Measurements from ENCODE around the gene OVOL3.
A peak's percentile ranks its signal among the peaks of the same experiment; 100 is the strongest.
"Not testable (repeated sequence)": the region's sequence is repeated elsewhere in the genome, so short reads cannot be mapped to it uniquely, and the experiment has no call there.

The OVOL3 gene

GRCh38 chr19:36110487-36111199 is at the start of gene OVOL3:
Gene OVOL3, plus strand, starts transcription at chr19:36111143. Its CDS starts 60 bp downstream, at chr19:36111203.
- FAIRE-seq (no peak), DNase-seq (ENCODE audit: low spot score) (no peak)

DNA sequence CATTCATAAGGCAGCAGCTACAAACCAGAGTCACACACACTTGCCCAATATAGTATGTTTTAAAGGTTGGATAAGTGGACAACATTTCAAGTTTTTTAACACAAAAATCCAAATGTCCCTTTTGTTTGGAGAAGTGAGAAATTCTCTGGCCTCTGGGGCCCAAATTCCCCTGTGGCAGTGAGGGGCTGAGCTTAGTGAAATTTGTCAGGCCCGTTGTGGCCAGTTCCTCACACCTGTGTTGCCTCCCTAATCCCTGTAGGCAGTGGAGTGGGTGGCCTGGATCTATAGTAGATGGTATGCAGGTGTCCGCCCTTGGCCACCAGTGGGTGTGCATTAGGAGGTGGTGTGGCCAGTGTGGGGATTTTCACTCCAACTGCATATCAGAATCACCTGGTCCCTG is 49.6 kb upstream of the OVOL3 start:
- DNase-seq (ENCODE audit: low spot score) (no peak), FAIRE-seq (no peak)

- FAIRE-seq (peak; percentile 35), DNase-seq (ENCODE audit: low spot score) (no peak)
These were observed 46.1 kb upstream of the OVOL3 start for GRCh38 chr19:36064826-36065225.

- FAIRE-seq (no peak), DNase-seq (ENCODE audit: low spot score) (no peak)
These were observed 43.3 kb upstream of the OVOL3 start for GRCh38 chr19:36067681-36068080.

- DNase-seq (ENCODE audit: low spot score); FAIRE-seq: not testable (repeated sequence)
These were observed 42.0 kb upstream of the OVOL3 start for GRCh38 chr19:36068810-36069499.

DNA sequence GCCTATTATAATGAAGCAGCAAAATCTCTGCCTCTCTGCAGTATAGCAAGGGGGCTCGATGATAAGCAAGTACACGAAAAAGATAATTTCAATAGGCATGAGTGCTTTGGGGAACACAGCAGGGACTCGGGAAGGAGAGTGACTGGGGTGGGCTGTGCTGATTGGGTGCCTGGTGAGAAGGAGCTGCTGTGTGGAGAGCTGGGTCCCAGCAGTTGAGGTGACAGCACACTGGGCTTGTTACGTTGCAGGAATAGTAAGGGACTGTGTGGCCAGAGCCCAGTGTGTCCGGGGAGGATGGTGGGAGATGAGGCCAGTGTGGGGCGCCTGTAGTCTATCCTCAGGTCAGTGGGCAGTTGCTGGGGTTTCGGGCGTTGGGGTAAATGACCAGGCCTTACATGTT is 38.9 kb upstream of the OVOL3 start:
- no peak for DNase-seq (ENCODE audit: low spot score)
- no peak for FAIRE-seq

- DNase-seq (ENCODE audit: low spot score), result no peak
- FAIRE-seq, result peak; percentile 42
These were observed 37.6 kb upstream of the OVOL3 start for GRCh38 chr19:36073121-36073876.

GRCh38 chr19:36079389-36079945 is 31.5 kb upstream of the OVOL3 start:
- DNase-seq (ENCODE audit: low spot score) (no peak), FAIRE-seq (no peak)

DNA sequence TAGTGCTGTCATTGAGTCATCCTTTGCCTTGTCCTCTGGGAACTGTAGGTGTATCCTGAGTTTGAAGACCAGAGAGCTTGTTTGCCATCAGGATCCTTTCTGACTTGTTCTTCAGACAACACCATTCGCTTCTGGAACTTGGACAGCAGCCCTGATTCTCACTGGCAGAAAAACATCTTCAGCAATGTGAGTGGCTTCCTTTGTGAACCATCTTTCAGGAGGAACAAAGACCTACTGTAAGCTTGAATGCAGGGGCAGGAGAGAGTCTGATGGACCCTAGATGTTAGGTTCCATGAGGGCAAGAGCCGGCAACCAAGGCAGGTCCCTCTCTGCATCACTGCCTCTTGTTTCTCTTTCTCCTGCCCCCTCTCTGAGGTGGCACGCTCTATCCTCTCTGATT is 29.6 kb upstream of the OVOL3 start:
- no peak for DNase-seq (ENCODE audit: low spot score)
- FAIRE-seq, result no peak

DNA sequence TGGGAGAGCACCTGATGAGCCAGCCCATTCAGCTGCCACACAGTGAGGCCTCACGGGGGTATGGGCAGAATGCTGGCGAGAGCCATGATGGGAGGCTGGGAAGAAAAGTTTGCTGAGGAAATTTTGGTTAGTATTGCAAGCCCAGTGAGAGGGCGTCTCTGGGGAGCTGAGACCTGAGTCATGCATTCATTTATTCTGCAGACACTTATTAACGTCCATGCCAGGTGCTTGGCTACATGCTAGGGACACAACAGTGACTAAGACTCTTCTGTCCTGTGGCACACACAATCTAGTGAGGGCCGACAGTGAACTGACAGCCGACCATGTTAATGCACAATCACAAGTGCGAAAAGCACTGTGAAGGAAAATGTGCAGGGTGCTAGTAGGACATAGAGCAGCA is 29.0 kb upstream of the OVOL3 start:
- FAIRE-seq (no peak), DNase-seq (ENCODE audit: low spot score) (no peak)

- DNase-seq (ENCODE audit: low spot score) (no peak), FAIRE-seq (no peak)
These were observed 28.0 kb upstream of the OVOL3 start for GRCh38 chr19:36082916-36083315.

DNA sequence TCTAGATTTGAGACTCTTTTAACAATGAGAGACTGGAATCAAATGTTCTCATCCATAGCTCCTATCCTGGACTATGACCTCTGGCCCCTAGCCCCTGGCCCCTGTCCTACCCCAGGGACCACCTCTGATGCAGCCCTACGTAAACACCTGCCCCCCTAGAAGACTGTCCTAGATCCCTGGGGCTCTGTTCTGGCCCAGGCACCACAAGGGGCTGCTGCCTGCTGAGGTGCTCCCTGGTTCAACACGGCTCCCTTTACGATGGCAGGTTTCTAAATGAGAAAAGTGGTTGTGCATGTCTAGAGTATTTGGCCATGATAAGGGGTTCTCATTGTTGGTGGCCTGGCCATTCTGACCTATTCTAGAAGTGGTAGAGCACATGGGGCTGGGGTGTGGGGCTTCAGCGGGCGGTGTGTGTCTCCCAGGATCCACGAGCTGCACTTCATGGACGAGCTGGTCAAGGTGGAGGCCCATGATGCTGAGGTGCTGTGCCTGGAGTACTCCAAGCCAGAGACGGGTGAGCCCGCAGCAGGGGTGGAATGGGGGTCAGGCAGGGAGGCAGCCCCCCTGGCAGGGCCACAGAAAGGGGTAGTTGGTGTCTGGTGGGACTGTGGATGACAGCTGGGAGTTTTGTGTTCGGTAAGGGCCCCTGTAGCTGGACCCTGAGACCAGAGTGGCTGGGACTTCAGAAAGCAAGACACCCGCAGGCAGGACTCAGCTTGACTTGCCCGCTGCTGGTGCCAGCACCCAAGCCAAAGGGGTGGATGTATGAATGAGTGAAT is 26.5 kb upstream of the OVOL3 start:
- FAIRE-seq (no peak), DNase-seq (ENCODE audit: low spot score) (no peak)

DNA sequence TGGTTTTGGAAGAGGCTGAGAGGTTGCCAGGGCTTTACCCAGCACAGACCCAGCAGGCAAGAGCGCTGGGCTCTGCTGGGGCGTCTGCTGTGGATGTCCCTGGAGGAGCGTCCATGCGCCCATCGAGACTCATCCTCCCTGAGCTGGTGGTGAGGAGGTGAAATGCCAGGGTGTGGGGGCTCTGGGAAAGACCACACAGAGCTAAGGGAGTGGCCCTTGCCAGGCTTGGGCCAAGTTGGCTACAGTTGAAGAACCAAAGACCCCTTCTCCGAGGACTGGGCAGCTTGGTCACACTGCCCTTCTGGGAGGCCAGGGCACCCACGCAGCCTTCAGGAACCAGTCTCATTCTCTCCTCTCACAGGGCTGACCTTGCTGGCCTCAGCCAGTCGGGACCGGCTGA is 24.6 kb upstream of the OVOL3 start:
- no peak for DNase-seq (ENCODE audit: low spot score)
- no peak for FAIRE-seq

DNA sequence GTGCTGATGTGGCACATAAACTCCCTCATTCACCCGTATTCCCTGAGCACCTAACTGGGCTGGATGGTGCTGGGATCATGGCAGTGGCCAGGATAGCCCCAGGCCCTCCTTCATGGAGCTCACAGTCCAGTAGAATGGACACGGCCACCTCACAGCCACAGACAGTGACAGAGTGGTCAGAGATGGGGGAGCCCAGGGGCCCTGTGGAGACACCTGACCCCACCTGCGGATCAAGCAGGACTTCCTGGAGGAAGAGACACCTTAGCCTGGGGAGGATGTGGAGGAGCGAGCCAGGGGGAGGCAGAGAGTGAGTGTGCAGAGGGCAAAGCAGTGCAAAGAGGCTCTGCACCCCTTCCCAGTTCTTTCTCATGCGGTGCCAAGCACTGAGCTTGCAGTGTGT is 21.1 kb upstream of the OVOL3 start:
- no peak for FAIRE-seq
- no peak for DNase-seq (ENCODE audit: low spot score)

DNA sequence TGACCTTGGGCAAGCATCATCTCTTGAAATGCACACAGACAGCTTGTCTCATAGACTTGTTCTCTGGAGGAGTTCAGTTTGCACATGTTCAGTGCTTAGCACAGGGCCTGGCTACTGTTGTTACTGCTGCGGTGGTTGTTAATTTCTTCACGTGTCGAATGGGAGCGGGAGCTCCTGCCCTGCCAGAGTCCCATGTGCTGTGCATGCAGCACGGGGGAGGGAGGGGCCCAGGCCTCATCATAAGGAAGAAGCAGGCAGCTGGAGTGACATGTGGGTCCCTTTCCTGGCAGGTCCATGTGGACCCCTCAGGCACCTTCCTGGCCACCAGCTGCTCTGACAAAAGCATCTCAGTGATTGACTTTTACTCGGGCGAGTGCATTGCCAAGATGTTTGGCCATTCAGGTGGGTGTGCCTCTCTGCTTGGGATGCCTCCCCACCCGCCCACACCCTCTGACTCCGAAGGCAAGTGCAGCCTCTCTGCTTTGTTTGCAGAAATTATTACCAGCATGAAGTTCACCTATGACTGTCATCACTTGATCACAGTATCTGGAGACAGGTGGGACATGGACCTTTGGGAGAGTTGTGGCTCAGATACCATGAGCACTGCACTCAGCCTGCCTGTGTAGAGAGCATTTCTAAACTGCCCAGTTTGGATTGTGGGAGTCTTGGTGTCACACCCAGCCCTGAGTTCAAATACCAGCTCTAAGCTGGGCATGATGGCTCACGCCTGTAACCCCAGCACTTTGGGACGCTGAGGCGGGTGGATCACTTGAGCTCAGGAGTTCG is 19.8 kb upstream of the OVOL3 start:
- FAIRE-seq, result no peak
- DNase-seq (ENCODE audit: low spot score), result no peak

- FAIRE-seq (no peak), DNase-seq (ENCODE audit: low spot score) (no peak)
These were observed 18.4 kb upstream of the OVOL3 start for GRCh38 chr19:36092566-36092965.

DNA sequence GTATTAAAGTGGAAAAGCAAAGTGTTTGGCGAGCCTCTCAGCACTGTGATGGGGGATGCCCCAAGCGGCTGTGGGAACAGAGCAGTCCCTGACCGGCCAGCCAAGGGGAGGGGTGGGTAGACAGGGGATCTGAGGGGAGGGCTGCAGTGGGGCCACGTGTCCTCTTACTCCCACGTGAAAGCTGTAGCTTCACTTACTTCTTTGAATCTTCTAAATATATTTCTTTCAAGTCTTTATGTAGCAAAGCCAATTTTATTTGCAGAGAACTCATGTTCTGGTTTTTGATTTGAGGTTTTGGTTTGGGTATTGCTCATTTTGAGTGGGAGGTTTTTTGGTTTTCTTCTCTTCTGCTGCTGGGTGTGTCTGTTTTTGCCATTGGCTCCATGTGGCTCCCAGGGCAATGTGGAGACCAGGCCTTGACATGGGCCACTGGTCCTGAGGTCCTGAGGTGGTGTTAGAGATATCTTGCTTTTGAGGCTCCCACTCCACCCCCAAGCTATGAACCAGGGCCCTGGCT is 17.7 kb upstream of the OVOL3 start:
- no peak for DNase-seq (ENCODE audit: low spot score)
- no peak for FAIRE-seq

DNA sequence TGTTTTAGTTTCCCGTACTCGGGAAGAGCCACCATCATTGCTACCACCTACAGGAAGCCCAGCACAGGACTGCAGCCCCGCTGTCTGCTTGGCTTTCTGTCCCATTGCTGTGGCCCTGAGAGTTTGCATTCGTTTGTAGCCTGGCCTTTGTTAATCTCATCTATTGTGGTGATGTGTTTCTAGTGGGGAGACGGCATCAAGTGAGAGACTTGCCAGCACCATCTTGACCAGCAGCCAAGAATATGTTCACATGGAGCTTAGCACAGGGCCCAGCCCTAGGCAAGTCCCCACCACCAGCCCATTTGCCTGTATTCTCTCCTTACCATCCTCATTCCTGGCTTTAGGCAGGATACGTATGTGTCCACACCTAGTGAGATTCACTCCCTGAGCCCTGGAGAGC is 17.3 kb upstream of the OVOL3 start:
- FAIRE-seq, result no peak

GRCh38 chr19:36097036-36097435 is 13.9 kb upstream of the OVOL3 start:
- FAIRE-seq (no peak), DNase-seq (ENCODE audit: low spot score) (no peak)

More for the DNA sequence above, 17.3 kb upstream of the OVOL3 start:
- DNase-seq (ENCODE audit: low spot score), result no peak

DNA sequence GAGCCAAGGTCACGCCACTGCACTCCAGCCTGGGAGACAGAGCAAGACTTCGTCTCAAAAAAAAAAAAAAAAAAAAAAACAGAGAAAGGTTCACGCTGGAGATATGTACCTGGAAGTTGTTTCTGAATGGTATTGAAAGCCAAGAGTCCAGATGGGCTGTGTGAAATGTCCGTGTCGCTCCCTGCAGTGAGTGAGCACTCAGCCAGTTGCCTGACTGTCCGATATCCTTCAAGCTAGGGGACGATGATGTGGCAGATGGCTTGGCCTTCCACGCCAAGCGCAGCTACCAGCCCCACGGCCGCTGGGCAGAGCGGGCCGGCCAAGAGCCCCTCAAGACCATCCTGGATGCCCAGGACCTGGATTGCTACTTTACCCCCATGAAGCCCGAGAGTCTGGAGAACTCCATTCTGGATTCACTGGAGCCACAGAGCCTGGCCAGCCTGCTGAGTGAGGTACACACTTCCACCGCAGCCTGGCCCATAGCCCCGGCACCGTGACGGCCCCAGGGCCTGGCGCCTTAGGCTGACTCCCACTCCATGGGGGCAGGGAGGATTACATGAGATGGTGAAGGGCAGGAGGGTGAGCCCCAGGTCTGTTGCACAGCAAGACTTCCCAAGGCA is 11.7 kb upstream of the OVOL3 start:
- FAIRE-seq (no peak), DNase-seq (ENCODE audit: low spot score) (no peak)
